Measurements from ENCODE around the gene CDK19.

Gene CDK19

DNA sequence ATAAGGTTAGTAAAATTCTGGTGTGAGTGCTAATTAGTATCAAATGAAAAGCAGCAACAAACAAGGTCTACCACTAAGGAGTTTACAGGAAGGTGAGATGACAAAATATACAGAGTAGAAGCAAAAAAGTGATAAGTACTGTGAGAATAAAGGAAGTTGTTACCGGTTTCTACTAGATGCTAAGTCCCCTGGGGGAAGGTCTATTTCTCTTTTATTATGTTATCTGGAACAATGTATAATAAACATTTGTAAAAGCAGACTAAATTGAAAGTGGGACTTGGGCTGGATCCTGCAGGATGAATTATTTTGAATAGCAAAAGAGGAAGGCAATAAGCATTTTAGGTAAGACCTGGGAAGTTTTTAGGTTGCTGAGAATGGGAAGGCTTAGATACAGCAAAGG, 180.2 kb downstream of the CDK19 start:
- TF ChIP-seq, protein P1, sequence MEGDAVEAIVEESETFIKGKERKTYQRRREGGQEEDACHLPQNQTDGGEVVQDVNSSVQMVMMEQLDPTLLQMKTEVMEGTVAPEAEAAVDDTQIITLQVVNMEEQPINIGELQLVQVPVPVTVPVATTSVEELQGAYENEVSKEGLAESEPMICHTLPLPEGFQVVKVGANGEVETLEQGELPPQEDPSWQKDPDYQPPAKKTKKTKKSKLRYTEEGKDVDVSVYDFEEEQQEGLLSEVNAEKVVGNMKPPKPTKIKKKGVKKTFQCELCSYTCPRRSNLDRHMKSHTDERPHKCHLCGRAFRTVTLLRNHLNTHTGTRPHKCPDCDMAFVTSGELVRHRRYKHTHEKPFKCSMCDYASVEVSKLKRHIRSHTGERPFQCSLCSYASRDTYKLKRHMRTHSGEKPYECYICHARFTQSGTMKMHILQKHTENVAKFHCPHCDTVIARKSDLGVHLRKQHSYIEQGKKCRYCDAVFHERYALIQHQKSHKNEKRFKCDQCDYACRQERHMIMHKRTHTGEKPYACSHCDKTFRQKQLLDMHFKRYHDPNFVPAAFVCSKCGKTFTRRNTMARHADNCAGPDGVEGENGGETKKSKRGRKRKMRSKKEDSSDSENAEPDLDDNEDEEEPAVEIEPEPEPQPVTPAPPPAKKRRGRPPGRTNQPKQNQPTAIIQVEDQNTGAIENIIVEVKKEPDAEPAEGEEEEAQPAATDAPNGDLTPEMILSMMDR (IDR thresholded peaks at IDR 0.05): no peak

DNA sequence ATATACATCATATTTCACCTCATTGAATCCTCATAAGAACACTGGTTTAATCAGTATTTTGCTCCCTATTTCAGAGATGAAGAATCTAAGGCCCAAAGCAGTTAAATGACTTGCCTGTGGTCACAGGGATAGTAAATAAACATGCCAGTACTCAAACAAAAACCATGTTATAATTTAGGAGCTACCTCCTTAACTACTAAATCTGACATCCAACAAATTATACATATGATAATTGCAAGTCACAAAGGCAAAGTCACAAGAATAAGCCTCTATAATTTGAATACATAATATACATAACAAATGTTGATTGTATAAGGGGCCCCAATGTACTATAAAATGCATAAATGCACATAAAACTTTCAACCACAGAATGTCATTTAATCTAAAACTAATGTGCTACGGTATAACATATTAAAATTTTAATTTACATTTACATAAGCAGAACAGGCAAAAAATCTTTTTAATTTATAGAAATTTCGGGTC, 181.5 kb downstream of the CDK19 start:
- TF ChIP-seq, protein P1 (IDR thresholded peaks at IDR 0.05): no peak

GRCh38 chr6:110629153-110629552, 186.1 kb downstream of the CDK19 start:
- TF ChIP-seq, protein P1 (IDR thresholded peaks at IDR 0.05): no peak

DNA sequence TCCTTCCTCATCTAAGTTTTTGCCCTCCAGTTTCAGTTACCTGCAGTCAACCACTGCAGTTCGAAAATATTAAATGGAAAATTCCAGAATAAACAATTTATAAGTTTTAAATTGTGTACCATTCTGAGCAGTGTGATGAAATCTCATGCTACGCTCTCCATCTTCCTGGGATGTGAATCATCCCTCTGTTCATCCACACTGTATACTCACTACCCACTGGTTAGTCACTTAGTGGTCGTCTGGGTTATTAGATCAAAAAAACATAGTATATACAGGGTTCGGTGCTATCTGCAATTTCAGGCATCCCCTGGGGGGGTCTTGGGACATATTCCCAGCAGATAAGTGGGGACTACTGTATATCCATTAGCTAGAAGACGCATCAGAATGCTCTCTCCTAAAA, 186.9 kb downstream of the CDK19 start:
- TF ChIP-seq, protein P1 (IDR thresholded peaks at IDR 0.05): no peak

- TF ChIP-seq, protein P1 (IDR thresholded peaks at IDR 0.05): no peak
Measured at GRCh38 chr6:110626442-110626841, 188.8 kb downstream of the CDK19 start.

- TF ChIP-seq, protein P1 (IDR thresholded peaks at IDR 0.05): no peak
Measured at GRCh38 chr6:110625883-110626282, 189.4 kb downstream of the CDK19 start.

DNA sequence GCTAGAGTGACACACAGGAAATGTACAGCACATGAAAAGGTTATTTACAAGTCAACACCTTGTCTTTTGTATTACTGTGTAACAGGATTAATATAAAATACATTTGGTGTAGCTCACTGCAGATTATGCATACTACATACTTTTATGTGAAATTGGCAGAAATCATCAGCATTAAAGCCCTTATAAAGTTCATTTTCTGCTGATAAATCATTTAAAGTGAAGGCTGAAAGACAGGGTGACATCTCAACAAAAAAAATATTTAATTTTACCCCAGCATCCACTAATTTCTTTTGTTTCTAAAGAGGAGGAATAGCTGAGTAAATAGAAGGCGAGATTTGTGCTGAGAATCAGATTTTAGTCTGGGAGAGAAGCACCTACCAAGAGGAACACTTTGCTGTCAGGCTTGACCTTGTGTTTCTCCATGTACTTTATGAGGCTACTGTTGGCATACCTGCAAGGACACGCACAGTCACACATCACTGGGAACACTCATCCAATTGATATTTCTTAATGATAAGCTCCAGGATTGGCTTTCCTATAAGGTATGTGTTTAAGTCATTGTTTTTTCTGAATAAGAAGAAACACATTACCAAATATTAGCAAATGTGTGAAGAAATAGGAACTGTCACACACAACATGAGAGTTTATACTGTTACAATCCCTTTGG, 192.2 kb downstream of the CDK19 start:
- TF ChIP-seq, protein P1 (IDR thresholded peaks at IDR 0.05): no peak

GRCh38 chr6:110621061-110621460, 194.2 kb downstream of the CDK19 start:
- TF ChIP-seq, protein P1 (IDR thresholded peaks at IDR 0.05): no peak
